Measurements from ENCODE around the gene ANKRD45.

DNA sequence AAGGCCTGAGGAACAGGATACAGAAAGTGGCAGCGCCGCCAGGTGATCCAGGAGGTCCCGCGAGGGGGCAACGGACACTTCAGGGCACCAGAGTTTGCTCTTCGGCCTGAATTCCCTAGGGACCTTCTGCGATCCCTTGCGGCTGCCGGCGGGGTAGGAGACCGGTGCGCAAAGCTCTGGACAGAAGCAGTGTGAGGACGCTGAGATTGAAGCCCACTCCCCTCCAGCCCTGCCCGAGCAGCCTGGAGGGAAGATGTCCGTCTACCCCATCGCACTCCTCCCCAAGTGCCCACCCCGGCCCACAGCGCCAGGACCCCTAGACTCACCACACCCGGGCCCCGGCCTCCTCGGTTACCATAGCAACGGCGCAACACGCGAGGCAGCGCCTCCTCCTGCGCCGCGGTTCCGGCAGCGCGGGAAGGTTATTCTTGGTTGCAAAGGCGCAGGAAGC lies at the start of gene ANKRD45:
- TF ChIP-seq POLR2A (IDR thresholded peaks at IDR 0.05; ENCODE audit: control extremely low read depth in 1 of 2, low read depth in 2 of 2, low read length in 2 of 2), result peak; percentile 42 to 88
- no peak for TF ChIP-seq EZH2 (IDR thresholded peaks at IDR 0.05; ENCODE audit: low read depth, low read length, severe bottlenecking)
- TF ChIP-seq POLR2AphosphoS5 (IDR thresholded peaks at IDR 0.05; ENCODE audit: low read depth, low read length), result peak; percentile 49; the same call in 1 of the 2 replicates
- TF ChIP-seq, protein P1, sequence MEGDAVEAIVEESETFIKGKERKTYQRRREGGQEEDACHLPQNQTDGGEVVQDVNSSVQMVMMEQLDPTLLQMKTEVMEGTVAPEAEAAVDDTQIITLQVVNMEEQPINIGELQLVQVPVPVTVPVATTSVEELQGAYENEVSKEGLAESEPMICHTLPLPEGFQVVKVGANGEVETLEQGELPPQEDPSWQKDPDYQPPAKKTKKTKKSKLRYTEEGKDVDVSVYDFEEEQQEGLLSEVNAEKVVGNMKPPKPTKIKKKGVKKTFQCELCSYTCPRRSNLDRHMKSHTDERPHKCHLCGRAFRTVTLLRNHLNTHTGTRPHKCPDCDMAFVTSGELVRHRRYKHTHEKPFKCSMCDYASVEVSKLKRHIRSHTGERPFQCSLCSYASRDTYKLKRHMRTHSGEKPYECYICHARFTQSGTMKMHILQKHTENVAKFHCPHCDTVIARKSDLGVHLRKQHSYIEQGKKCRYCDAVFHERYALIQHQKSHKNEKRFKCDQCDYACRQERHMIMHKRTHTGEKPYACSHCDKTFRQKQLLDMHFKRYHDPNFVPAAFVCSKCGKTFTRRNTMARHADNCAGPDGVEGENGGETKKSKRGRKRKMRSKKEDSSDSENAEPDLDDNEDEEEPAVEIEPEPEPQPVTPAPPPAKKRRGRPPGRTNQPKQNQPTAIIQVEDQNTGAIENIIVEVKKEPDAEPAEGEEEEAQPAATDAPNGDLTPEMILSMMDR (IDR thresholded peaks at IDR 0.05; ENCODE audit: control extremely low read depth in 1 of 3, insufficient read depth in 1 of 3, low read depth in 1 of 3, low read length in 3 of 3), result peak in 2 of 3 experiments; percentile 25 to 29; a peak in 3 of 4 replicates
- no peak for TF ChIP-seq CBX8 (IDR thresholded peaks at IDR 0.05; ENCODE audit: borderline replicate concordance, low read depth, low read length)
